WTC11 (cell line): ENCODE data around the gene OPCML. TPM values are rescaled to one million over a fixed set of nuclear protein-coding genes. Genes with fewer than 3 reads are reported as not detected.

ENCODE experiments used
- ATAC-seq: fragments of 200-7000 bp; cut with Tn5 transposase; 2 replicates; pipeline ENCODE4 v1.10.0; 2021; ENCODE audit warnings: mild to moderate bottlenecking, moderate library complexity
- CTCF ChIA-PET: fragments of 300-600 bp; sonication (Branson Sonifier 250); formaldehyde crosslinking; loops from one replicate; lab custom pipeline; 2021; ENCODE audit warnings: antibody characterized with exemption; lab: Charles Lee
- POLR2A ChIA-PET: fragments of 350-600 bp; sonication (Branson Sonifier 250); formaldehyde crosslinking; loops from one replicate; lab custom pipeline; 2021; ENCODE audit warnings: antibody characterized with exemption; lab: Charles Lee
- DNase-seq: peaks from one replicate; pipeline ENCODE4 v3.0.0; 2021; ENCODE audit warnings: low spot score
- H3K27ac Mint-ChIP-seq: 2 replicates; pipeline ENCODE4 v1.8.0; 2021; ENCODE audit warnings: mixed read lengths
- H3K27me3 Mint-ChIP-seq: 2 replicates; pipeline ENCODE4 v1.8.0; 2021; ENCODE audit warnings: low read depth, mild to moderate bottlenecking, moderate library complexity, mixed read lengths
- H3K36me3 Mint-ChIP-seq: 2 replicates; pipeline ENCODE4 v1.8.0; 2021; ENCODE audit warnings: mixed read lengths
- H3K4me1 Mint-ChIP-seq: 2 replicates; pipeline ENCODE4 v1.8.0; 2022; ENCODE audit warnings: mixed read lengths
- H3K4me3 Mint-ChIP-seq: 2 replicates; pipeline ENCODE4 v1.8.0; 2021; ENCODE audit warnings: mild to moderate bottlenecking, moderate library complexity, mixed read lengths
- H3K9me3 Mint-ChIP-seq: 2 replicates; pipeline ENCODE4 v1.8.0; 2021; ENCODE audit warnings: mixed read lengths
- CBFB ChIP-seq: sonication (generic); formaldehyde crosslinking; IDR thresholded peaks from 2 replicates; pipeline ENCODE4 v1.8.1; 2022; ENCODE audit warnings: mild to moderate bottlenecking, low read depth, missing genetic modification reagents
- FOXP1 ChIP-seq: sonication (generic); formaldehyde crosslinking; IDR thresholded peaks from 2 replicates; pipeline ENCODE4 v1.8.0; 2022; ENCODE audit warnings: missing genetic modification reagents, mild to moderate bottlenecking, moderate library complexity, borderline replicate concordance
- GABPB1 ChIP-seq: sonication (generic); formaldehyde crosslinking; IDR thresholded peaks from 2 replicates; pipeline ENCODE4 v1.8.1; 2023; ENCODE audit warnings: mild to moderate bottlenecking, missing genetic modification reagents
- HMGA2 ChIP-seq: fragments of 250-450 bp; sonication (Bioruptor Pico); IDR thresholded peaks from 2 replicates; pipeline ENCODE4 v1.4.0; 2021; ENCODE audit warnings: mild to moderate bottlenecking, moderate library complexity
- HMGXB4 ChIP-seq: sonication (generic); formaldehyde crosslinking; IDR thresholded peaks from 2 replicates; pipeline ENCODE4 v1.8.1; 2023; ENCODE audit warnings: mild to moderate bottlenecking, moderate library complexity, missing genetic modification reagents
- IRF2 ChIP-seq: sonication (generic); formaldehyde crosslinking; IDR thresholded peaks from 2 replicates; pipeline ENCODE4 v1.8.0; 2022; ENCODE audit warnings: low read depth, missing genetic modification reagents, borderline replicate concordance
- MYBL2 ChIP-seq: sonication (generic); formaldehyde crosslinking; IDR thresholded peaks from 2 replicates; pipeline ENCODE4 v1.8.1; 2023; ENCODE audit warnings: mild to moderate bottlenecking, moderate library complexity, missing genetic modification reagents
- NR2C2 ChIP-seq: sonication (generic); formaldehyde crosslinking; IDR thresholded peaks from 2 replicates; pipeline ENCODE4 v1.8.0; 2022; ENCODE audit warnings: mild to moderate bottlenecking, missing genetic modification reagents
- OVOL2 ChIP-seq: fragments of 250-450 bp; sonication (Bioruptor Pico); IDR thresholded peaks from 2 replicates; pipeline ENCODE4 v1.9.0; 2021; ENCODE audit warnings: mild to moderate bottlenecking, borderline replicate concordance
- PRRX2 ChIP-seq: fragments of 250-450 bp; sonication (Bioruptor Pico); IDR thresholded peaks from 2 replicates; pipeline ENCODE4 v1.8.0; 2021; ENCODE audit warnings: mild to moderate bottlenecking
- RORB ChIP-seq: fragments of 250-450 bp; sonication (Bioruptor Pico); IDR thresholded peaks from 2 replicates; pipeline ENCODE4 v1.9.0; 2021; ENCODE audit warnings: mild to moderate bottlenecking
- ZNF121 ChIP-seq: sonication (generic); formaldehyde crosslinking; IDR thresholded peaks from 2 replicates; pipeline ENCODE4 v1.8.0; 2023; ENCODE audit warnings: missing genetic modification reagents
- ZNF232 ChIP-seq: sonication (generic); formaldehyde crosslinking; IDR thresholded peaks from 2 replicates; pipeline ENCODE4 v1.8.0; 2022; ENCODE audit warnings: mild to moderate bottlenecking, missing genetic modification reagents
- ZNF532 ChIP-seq: fragments of 250-450 bp; sonication (Bioruptor Pico); IDR thresholded peaks from 2 replicates; pipeline ENCODE4 v1.9.0; 2021; ENCODE audit warnings: mild to moderate bottlenecking, borderline replicate concordance
- total RNA-seq: library from RNA; stranded (reverse); gene quantifications from 3 replicates; pipeline ENCODE4 v1.2.3, GENCODE V29; 2021
- TF ChIP-seq, protein P1 (sequence below): sonication (generic); formaldehyde crosslinking; IDR thresholded peaks from 2 replicates; pipeline ENCODE4 v1.8.1; 2023; ENCODE audit warnings: mild to moderate bottlenecking, missing genetic modification reagents, moderate library complexity
- TF ChIP-seq, protein P2 (sequence below): sonication (generic); formaldehyde crosslinking; IDR thresholded peaks from 2 replicates; pipeline ENCODE4 v1.8.0; 2023; ENCODE audit warnings: missing genetic modification reagents

OPCML gene
- total RNA-seq, 1 experiment from 2014 or later = 1.5 TPM

- ChIA-PET POLR2A (no interaction called here), CTCF (interaction anchor here (0.7 to 2.7 kb wide), 4 partner anchors 8 to 88 kb away, joined by 3 to 8 read pairs (median 4); no protein-coding TSS in a partner anchor)
- Mint-ChIP-seq H3K4me1 (peaks cover 11% of the 10 kb centered on the region), H3K27ac (no peak overlapping the region), H3K4me3 (no peak overlapping the region), H3K27me3 (peaks cover 4% of the 10 kb centered on the region; the same call in 1 of the 2 replicates), H3K36me3 (no peaks in the 10 kb centered on the region), H3K9me3 (no peaks in the 10 kb centered on the region)
- ATAC-seq (no peak), DNase-seq (no peak)
- no peak for TF ChIP-seq NR2C2 (CRISPR knock-in tag)
Observed at GRCh38 chr11:133222425-133223330, 309.6 kb downstream of the OPCML start.

DNA sequence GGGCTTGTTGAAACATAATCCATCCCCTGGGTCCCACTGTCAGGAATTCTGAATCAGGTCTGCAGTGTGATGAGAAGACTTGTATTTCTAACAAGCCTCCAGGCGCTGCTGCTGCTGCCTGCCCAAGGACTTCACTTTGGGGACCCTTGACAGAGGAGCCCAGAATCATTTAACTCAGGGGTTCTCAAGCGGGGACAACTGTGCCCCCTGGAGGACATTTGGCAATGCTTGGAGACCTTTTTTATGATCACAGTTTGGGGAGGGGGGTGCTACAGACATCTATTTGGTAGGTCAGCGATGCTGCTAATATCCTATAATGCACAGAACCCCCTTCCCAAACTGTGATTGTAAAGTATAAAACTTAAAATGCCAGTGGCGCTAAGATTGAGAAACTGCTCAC, 312.8 kb downstream of the OPCML start:
- no peak overlapping the region for H3K27ac Mint-ChIP-seq
- H3K4me3 Mint-ChIP-seq = no peak overlapping the region
- H3K27me3 Mint-ChIP-seq = no peaks in the 10 kb centered on the region
- DNase-seq (peak; percentile 39), ATAC-seq (peak; percentile 70)
- no peaks in the 10 kb centered on the region for H3K9me3 Mint-ChIP-seq
- ChIA-PET POLR2A (no interaction called here), CTCF (no interaction called here)
- H3K4me1 Mint-ChIP-seq = peaks cover 17% of the 10 kb centered on the region
- no peaks in the 10 kb centered on the region for H3K36me3 Mint-ChIP-seq
- TF ChIP-seq ZNF532 (CRISPR knock-in tag) (no peak), ZNF232 (CRISPR knock-in tag) (no peak), MYBL2 (CRISPR knock-in tag) (no peak), IRF2 (CRISPR knock-in tag) (no peak), HMGXB4 (CRISPR knock-in tag) (no peak), PRRX2 (no peak), HMGA2 (CRISPR knock-in tag) (no peak), ZNF121 (CRISPR knock-in tag) (no peak), OVOL2 (CRISPR knock-in tag) (no peak), GABPB1 (CRISPR knock-in tag) (no peak), FOXP1 (CRISPR knock-in tag) (no peak), RORB (no peak), CBFB (CRISPR knock-in tag) (no peak)
- TF ChIP-seq, protein P1, sequence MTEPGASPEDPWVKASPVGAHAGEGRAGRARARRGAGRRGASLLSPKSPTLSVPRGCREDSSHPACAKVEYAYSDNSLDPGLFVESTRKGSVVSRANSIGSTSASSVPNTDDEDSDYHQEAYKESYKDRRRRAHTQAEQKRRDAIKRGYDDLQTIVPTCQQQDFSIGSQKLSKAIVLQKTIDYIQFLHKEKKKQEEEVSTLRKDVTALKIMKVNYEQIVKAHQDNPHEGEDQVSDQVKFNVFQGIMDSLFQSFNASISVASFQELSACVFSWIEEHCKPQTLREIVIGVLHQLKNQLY (CRISPR knock-in tag) = no peak
- TF ChIP-seq, protein P2, sequence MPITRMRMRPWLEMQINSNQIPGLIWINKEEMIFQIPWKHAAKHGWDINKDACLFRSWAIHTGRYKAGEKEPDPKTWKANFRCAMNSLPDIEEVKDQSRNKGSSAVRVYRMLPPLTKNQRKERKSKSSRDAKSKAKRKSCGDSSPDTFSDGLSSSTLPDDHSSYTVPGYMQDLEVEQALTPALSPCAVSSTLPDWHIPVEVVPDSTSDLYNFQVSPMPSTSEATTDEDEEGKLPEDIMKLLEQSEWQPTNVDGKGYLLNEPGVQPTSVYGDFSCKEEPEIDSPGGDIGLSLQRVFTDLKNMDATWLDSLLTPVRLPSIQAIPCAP (CRISPR knock-in tag) = no peak
